HEK293 (cell line): ENCODE data around the gene TSHZ2.

Experiments used
- KLF7 ChIP-seq: fragments of 450-650 bp; formaldehyde crosslinking; IDR thresholded peaks from 2 replicates; pipeline ENCODE4 v1.5.1; 2016; ENCODE audit warnings: missing biosample characterization, missing genetic modification characterization, borderline replicate concordance
- MZF1 ChIP-seq: fragments of 450-650 bp; formaldehyde crosslinking; IDR thresholded peaks from 2 replicates; pipeline ENCODE4 v1.5.1; 2017; ENCODE audit warnings: missing biosample characterization, missing genetic modification characterization, borderline replicate concordance
- SCRT2 ChIP-seq: fragments of 450-650 bp; formaldehyde crosslinking; IDR thresholded peaks from 2 replicates; pipeline ENCODE4 v1.5.1; 2016; ENCODE audit warnings: missing biosample characterization, missing genetic modification characterization
- TCF7L2 ChIP-seq: IDR thresholded peaks from 2 replicates; pipeline ENCODE4 v1.6.1; 2011; ENCODE audit warnings: low read depth, mild to moderate bottlenecking, inconsistent platforms, low read length, moderate library complexity, borderline replicate concordance
- ZNF214 ChIP-seq: fragments of 450-650 bp; formaldehyde crosslinking; IDR thresholded peaks from 2 replicates; pipeline ENCODE4 v1.5.1; 2017; ENCODE audit warnings: missing biosample characterization, mild to moderate bottlenecking, missing genetic modification characterization, borderline replicate concordance
- ZNF223 ChIP-seq: fragments of 450-650 bp; formaldehyde crosslinking; IDR thresholded peaks from 2 replicates; pipeline ENCODE4 v1.5.1; 2016; ENCODE audit warnings: missing biosample characterization, missing genetic modification characterization
- ZNF629 ChIP-seq: fragments of 450-650 bp; formaldehyde crosslinking; IDR thresholded peaks from 2 replicates; pipeline ENCODE4 v1.5.1; 2017; ENCODE audit warnings: missing biosample characterization, missing genetic modification characterization
- ZNF677 ChIP-seq: fragments of 450-650 bp; IDR thresholded peaks from 2 replicates; pipeline ENCODE4 v1.5.0; 2018; ENCODE audit warnings: missing biosample characterization, mild to moderate bottlenecking, missing genetic modification characterization, moderate library complexity
- ZSCAN30 ChIP-seq: fragments of 450-650 bp; IDR thresholded peaks from 2 replicates; pipeline ENCODE4 v1.5.1; 2018; ENCODE audit warnings: missing biosample characterization, mild to moderate bottlenecking, missing genetic modification characterization, moderate library complexity
- TF ChIP-seq, protein P1 (sequence below): fragments of 450-650 bp; formaldehyde crosslinking; IDR thresholded peaks from 2 replicates; pipeline ENCODE4 v1.5.1; 2016; ENCODE audit warnings: missing biosample characterization, missing genetic modification characterization
- TF ChIP-seq, protein P2 (sequence below): fragments of 450-650 bp; formaldehyde crosslinking; optimal IDR thresholded peaks from 2 replicates; pipeline ENCODE3; 2016; ENCODE audit warnings: missing biosample characterization, mild to moderate bottlenecking, missing genetic modification characterization
- TF ChIP-seq, protein P3 (sequence below): fragments of 450-650 bp; formaldehyde crosslinking; IDR thresholded peaks from 2 replicates; pipeline ENCODE4 v1.5.1; 2016; ENCODE audit warnings: missing biosample characterization, missing genetic modification characterization
- TF ChIP-seq, protein P4 (sequence below): fragments of 450-650 bp; formaldehyde crosslinking; conservative IDR thresholded peaks from 2 replicates; pipeline ENCODE4 v1.5.1; 2016; ENCODE audit warnings: low read depth, missing biosample characterization, missing genetic modification characterization
- TF ChIP-seq, protein P5 (sequence below): fragments of 450-650 bp; formaldehyde crosslinking; IDR thresholded peaks from 2 replicates; pipeline ENCODE4 v1.5.1; 2017; ENCODE audit warnings: missing biosample characterization, missing genetic modification characterization

DNA sequence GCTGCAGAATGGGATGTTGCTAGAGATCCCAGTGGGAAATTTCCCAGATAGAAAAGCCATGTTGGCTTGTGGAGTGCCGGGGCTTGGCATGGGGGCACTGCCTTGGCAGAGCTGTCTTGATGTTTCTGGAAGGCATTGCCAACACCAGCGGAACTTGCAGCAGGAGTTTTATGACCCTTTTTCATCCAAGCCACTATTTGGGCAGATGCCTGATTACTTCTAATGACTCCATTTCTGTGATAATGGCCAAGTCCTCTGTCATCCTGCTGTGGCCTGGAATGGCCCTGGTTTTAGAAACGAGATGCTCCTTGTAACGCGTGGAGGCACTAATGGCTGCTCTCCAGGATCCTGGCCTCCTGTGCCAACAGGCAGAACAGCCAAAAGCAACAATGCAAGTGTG, 392.5 kb downstream of the TSHZ2 start:
- no peak for TF ChIP-seq SCRT2 (tag by site-specific recombination)
- TF ChIP-seq, protein P1, sequence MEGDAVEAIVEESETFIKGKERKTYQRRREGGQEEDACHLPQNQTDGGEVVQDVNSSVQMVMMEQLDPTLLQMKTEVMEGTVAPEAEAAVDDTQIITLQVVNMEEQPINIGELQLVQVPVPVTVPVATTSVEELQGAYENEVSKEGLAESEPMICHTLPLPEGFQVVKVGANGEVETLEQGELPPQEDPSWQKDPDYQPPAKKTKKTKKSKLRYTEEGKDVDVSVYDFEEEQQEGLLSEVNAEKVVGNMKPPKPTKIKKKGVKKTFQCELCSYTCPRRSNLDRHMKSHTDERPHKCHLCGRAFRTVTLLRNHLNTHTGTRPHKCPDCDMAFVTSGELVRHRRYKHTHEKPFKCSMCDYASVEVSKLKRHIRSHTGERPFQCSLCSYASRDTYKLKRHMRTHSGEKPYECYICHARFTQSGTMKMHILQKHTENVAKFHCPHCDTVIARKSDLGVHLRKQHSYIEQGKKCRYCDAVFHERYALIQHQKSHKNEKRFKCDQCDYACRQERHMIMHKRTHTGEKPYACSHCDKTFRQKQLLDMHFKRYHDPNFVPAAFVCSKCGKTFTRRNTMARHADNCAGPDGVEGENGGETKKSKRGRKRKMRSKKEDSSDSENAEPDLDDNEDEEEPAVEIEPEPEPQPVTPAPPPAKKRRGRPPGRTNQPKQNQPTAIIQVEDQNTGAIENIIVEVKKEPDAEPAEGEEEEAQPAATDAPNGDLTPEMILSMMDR (tag by site-specific recombination), result no peak
- TF ChIP-seq ZNF629 (tag by site-specific recombination), result no peak
- TF ChIP-seq ZNF214 (tag by site-specific recombination), result no peak
- TF ChIP-seq KLF7 (tag by site-specific recombination), result no peak
- TF ChIP-seq, protein P2, sequence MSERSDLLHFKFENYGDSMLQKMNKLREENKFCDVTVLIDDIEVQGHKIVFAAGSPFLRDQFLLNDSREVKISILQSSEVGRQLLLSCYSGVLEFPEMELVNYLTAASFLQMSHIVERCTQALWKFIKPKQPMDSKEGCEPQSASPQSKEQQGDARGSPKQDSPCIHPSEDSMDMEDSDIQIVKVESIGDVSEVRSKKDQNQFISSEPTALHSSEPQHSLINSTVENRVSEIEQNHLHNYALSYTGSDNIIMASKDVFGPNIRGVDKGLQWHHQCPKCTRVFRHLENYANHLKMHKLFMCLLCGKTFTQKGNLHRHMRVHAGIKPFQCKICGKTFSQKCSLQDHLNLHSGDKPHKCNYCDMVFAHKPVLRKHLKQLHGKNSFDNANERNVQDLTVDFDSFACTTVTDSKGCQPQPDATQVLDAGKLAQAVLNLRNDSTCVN (tag by site-specific recombination), result no peak
- TF ChIP-seq, protein P3, sequence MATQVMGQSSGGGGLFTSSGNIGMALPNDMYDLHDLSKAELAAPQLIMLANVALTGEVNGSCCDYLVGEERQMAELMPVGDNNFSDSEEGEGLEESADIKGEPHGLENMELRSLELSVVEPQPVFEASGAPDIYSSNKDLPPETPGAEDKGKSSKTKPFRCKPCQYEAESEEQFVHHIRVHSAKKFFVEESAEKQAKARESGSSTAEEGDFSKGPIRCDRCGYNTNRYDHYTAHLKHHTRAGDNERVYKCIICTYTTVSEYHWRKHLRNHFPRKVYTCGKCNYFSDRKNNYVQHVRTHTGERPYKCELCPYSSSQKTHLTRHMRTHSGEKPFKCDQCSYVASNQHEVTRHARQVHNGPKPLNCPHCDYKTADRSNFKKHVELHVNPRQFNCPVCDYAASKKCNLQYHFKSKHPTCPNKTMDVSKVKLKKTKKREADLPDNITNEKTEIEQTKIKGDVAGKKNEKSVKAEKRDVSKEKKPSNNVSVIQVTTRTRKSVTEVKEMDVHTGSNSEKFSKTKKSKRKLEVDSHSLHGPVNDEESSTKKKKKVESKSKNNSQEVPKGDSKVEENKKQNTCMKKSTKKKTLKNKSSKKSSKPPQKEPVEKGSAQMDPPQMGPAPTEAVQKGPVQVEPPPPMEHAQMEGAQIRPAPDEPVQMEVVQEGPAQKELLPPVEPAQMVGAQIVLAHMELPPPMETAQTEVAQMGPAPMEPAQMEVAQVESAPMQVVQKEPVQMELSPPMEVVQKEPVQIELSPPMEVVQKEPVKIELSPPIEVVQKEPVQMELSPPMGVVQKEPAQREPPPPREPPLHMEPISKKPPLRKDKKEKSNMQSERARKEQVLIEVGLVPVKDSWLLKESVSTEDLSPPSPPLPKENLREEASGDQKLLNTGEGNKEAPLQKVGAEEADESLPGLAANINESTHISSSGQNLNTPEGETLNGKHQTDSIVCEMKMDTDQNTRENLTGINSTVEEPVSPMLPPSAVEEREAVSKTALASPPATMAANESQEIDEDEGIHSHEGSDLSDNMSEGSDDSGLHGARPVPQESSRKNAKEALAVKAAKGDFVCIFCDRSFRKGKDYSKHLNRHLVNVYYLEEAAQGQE (tag by site-specific recombination), result no peak
- no peak for TF ChIP-seq TCF7L2
- TF ChIP-seq ZSCAN30 (tag by site-specific recombination), result no peak
- TF ChIP-seq ZNF677, result no peak
- no peak for TF ChIP-seq ZNF223 (tag by site-specific recombination)
- TF ChIP-seq, protein P4, sequence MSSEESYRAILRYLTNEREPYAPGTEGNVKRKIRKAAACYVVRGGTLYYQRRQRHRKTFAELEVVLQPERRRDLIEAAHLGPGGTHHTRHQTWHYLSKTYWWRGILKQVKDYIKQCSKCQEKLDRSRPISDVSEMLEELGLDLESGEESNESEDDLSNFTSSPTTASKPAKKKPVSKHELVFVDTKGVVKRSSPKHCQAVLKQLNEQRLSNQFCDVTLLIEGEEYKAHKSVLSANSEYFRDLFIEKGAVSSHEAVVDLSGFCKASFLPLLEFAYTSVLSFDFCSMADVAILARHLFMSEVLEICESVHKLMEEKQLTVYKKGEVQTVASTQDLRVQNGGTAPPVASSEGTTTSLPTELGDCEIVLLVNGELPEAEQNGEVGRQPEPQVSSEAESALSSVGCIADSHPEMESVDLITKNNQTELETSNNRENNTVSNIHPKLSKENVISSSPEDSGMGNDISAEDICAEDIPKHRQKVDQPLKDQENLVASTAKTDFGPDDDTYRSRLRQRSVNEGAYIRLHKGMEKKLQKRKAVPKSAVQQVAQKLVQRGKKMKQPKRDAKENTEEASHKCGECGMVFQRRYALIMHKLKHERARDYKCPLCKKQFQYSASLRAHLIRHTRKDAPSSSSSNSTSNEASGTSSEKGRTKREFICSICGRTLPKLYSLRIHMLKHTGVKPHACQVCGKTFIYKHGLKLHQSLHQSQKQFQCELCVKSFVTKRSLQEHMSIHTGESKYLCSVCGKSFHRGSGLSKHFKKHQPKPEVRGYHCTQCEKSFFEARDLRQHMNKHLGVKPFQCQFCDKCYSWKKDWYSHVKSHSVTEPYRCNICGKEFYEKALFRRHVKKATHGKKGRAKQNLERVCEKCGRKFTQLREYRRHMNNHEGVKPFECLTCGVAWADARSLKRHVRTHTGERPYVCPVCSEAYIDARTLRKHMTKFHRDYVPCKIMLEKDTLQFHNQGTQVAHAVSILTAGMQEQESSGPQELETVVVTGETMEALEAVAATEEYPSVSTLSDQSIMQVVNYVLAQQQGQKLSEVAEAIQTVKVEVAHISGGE, result no peak
- TF ChIP-seq, protein P5, sequence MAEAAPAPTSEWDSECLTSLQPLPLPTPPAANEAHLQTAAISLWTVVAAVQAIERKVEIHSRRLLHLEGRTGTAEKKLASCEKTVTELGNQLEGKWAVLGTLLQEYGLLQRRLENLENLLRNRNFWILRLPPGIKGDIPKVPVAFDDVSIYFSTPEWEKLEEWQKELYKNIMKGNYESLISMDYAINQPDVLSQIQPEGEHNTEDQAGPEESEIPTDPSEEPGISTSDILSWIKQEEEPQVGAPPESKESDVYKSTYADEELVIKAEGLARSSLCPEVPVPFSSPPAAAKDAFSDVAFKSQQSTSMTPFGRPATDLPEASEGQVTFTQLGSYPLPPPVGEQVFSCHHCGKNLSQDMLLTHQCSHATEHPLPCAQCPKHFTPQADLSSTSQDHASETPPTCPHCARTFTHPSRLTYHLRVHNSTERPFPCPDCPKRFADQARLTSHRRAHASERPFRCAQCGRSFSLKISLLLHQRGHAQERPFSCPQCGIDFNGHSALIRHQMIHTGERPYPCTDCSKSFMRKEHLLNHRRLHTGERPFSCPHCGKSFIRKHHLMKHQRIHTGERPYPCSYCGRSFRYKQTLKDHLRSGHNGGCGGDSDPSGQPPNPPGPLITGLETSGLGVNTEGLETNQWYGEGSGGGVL (tag by site-specific recombination), result no peak
- no peak for TF ChIP-seq MZF1 (tag by site-specific recombination)
